Measurements from ENCODE around the gene PRKG1.

PRKG1 gene

DNA sequence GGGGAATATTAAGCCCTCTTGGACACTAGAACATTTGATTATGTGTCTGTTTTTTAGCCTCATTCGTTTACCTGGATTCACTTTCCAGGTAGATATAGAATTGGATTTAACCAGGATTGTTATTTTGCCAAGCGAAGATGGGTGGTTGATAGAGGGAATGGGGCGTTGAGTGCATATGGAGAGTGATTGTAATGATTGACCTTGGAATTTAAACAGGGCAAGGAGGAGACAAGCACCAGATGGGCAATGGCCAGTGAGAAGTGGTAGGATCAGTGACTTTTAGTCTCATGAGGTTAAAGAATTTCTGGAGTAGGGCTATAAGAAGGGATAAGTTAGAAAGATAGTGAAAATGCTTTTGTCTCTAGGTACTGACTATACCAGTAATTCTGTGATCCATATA is 836.3 kb downstream of the PRKG1 start:
- DNase-seq = no peak

DNA sequence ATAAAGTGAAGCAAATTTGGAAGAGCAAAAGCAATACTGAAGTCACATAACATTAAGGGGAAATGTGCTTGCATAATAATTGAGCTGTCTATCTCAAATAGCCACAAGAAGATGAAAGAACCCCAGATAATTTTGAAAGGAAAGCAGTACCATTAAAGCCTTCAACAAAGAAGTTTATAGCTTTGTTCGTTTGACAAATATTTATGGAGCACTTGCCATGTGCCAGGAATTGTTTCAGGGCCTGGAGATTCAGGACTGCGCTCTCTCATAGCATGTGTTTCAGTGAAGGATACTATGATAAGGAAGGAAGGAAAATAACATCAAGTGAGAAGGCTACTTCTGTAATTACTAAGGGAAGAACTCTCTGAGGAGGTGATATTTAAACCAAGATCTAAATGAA is 837.4 kb downstream of the PRKG1 start:
- DNase-seq = no peak

DNA sequence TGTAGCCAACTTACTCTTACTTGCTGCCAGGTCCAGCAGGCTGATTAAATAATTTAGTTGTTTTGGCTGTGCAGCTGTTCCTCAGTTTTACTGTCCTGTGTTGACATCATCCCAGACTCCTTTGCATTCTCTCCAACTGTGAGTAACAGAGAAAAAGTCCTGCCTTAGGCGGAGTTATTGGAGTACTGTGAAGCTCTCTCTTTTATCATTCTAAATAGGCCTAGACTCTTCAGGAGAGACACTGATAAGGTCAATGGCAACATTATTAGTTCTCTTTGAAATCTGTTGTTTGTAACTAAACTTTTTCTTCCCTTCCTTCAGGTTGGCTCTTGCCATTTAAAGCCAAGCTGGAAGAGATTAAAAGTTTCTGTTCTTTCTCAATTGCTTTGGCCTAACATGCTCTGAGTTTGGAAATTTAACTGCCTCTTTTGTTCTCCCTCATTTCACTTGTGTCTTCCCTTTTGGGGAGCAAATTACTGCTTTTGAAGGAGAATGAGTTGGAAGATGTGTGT is 840.8 kb downstream of the PRKG1 start:
- no peak for DNase-seq

DNA sequence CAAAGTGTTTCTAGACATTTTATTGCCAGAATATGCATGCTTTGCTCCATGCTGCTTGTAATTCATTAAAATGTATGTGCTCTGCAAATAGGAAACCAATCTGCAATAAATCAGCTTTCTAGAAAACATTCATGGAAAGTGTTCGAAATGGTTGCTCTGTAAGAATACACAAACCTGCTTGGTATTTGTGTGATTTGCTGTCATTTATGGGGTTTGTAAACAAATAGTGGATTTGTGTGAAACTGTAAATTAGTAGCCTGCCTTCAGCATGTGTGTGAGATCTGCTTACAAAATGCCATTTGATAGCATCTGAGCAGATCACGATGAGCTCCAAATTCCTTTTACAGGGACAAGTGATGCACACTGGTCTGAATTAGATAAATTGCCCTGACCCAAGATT is 844.2 kb downstream of the PRKG1 start:
- DNase-seq = no peak

DNA sequence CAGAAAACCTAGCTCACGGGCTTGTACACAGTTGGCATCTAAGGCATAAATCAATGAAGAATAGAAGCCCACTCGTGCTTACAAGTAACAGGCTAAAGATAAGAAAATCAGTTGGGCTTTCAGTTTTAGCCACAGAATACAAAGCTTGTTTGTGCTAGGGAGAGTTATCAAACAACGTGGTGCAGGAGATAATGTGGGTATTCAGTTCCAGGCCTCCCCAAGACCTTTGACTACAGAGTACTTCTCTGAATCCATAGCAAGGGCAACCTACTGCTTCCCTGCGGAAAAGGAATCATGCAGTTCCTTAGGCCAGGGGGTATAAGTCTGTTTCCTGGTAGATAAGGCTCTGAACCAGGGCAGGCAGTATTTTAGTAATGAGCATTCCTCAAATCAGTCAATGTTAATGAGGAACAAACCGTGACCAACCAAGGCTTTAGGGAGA is 844.6 kb downstream of the PRKG1 start:
- DNase-seq = no peak

DNA sequence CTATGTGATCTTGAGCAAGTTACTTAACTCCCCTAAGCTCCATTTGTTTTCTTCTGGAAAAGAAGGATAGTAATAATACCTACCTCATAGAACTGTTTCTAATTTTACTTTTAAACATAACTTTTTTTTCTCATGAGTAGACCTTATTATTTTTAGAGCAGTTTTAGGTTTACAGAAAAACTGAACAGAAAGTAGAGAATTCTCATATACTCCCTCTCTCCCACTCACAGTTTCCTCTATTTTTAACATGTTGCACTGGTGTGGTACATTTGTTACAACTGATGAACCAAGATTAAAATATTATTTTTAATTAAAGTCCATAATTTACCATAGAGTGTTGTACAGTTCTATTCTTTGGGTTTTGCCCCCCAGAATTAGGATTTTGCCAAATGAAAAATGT is 846.4 kb downstream of the PRKG1 start:
- DNase-seq = no peak

DNA sequence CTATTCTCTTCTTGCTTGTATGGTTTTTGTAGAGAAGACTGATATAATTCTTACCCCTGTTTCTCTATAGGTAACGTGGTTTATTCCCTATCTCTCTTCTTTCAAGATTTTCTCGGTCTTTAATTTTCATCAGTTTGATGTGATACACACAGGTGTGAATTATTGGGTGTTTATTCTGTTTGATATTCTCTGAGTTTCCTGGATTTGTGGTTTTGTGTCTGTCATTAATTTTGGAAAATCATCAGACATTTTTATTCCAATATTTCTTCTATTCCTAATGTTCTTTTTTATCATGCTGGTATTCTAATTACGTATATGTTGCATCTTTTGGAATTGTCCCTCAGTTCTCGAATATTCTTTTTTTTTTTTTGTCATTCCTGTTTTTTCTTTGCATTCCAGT is 850.1 kb downstream of the PRKG1 start:
- no peak for DNase-seq

DNA sequence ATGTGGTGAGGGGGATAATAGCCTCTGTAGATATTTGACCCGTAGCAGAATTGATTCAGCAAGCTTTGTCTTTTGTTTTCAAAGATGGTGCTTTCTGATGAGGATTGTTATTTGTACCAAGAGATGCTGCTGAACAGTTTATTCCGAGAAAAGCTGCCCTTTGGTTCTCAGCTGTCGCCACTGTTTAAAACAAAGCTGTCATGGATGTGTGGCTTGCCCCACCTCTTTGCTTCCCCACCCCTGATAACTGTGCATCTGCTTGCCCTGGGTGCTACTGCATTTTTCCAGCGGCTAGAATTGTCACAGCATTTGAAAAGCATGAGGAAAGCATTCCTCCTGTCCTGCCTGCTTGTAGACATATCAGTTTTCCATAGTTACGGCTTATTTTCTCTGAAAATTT is 852.0 kb downstream of the PRKG1 start:
- no peak for DNase-seq

DNA sequence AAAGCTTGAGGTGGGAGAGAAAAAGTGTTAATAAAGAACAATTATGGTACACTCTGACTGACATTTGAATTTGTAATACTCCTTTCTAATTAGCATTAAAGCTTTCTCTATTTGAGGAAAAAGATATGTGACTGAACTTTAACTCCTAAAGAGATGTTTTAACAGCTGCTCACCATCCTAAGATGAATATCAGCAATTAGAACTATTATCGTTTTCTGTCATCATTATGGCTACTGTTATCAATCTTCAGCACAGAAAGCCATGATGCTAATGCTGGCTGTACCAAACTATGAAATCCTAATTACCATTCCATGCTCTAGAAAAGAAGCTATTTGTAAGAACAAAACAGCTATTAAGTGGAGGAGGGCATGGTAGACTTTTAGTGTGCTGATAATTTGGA is 853.9 kb downstream of the PRKG1 start:
- no peak for DNase-seq

DNA sequence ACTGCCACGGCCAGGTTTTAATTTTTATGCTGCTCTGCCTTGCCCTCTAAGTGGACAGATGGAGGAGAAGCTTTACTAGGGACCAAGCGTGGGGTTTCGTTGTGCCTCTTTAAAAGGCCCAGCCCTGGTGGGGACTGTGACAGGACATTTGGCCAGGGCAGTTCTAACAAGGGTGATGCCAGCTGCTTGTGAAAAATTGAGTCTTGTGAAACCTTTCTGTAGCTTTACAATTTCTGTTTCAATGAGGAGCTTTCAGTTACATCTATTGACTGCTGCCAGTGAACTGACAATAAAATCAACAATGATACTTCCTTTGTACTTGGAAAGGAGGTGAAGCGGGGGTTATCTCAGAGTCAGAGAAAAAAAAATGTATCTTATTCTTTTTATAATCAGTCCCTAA is 858.2 kb downstream of the PRKG1 start:
- DNase-seq = no peak

DNA sequence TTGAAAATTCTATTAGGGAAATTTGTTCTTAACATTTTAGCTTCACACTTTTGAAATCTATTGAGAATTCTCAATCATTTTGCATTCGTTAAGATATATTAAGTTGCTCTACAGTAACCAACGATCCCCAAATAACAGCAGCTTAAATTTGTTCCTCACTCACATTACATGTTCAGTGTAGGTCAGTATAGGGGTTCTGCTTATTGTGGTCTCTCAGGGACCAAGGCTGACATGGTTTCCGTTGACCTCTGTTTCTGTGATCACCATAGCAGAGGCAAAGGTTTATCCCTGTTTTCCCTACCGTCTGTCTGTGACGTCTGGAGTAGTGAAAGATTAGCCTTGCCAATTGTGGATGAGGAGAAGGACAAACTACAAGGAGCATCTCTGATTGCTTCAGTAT is 860.1 kb downstream of the PRKG1 start:
- DNase-seq = no peak

DNA sequence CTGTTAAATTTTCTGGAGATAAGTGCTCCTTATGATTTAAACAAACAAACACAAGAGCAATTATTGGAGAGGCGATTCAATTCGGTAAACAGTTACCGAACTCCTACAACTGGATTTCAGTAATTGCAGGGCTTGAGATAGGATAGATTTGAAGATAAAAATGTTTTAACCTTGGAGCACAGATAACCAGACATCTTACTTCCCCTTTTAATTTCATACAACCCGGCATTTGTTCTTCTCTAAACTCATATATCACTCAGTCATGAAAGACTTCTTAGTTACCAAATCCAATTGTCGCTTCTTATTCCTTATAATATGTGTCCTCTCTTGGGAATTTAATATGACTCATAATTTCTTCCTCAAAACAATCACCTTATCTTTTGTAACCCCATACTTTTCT is 861.1 kb downstream of the PRKG1 start:
- DNase-seq = no peak

DNA sequence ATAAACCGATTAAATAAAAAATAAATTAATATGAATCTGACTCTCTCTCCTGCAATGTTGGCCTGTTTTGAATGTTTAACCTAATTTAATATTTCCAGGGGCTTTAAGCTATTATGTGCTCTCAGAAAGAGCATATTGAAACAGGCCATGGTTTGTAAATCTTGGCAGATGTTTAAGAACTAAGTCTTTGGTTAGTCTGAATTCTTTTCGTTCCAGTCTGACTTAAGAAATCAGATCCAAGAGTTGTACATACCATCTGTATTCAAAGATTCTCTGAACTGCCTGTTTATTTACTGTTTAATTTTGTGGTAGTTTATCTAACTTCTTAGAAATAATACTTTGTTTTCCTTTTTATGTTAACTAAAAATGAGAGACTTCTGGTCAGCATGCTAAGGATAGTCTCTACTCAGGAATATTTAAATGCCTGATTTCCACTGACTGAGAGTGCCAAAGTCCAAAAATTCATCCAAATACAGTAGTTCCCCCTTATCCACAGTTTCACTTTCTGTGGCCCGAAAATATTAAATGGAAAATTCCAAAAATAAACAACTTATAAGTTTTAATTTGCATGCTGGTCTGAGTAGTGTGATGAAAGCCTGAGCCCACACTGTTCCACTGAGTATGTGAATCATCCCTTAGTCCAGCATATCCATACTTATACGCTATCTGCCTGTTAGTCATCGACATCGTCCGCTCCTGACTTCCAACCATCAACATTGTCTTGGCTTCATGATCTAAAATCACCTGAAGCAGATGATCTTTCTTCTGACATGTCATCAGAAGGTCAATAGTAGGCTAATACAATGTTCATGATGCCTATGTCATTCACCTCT is 863.2 kb downstream of the PRKG1 start:
- no peak for DNase-seq

DNA sequence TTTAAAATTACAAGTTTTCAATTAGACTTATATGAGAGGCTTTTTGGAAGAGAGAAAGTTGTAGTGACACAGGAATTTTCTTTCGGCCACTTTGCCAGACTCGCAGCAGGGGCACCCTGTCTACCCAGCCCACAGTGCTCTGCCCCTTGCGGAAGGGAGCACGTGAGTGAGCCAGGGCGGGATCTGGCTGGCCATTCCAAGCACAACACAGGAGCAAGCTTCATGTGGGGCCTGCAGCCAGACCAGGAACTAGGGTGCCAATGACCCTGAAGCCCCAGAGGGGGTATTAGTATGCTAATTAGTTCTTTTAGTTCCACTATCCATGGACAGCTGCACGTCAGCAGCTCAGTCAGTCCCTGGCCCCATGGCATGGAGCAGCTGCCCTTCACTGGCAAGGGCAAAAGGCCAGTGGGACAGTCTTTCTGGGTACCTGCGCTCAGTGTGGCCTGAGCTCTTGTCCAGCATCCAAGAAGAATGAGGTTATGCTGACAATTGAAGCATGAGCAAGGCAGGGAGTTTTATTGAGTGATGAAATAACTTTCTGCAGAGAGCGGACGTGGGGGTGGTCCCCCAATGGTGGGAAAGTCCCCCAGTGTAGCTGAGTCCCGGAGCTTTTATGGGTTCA is 876.2 kb downstream of the PRKG1 start:
- DNase-seq = no peak

DNA sequence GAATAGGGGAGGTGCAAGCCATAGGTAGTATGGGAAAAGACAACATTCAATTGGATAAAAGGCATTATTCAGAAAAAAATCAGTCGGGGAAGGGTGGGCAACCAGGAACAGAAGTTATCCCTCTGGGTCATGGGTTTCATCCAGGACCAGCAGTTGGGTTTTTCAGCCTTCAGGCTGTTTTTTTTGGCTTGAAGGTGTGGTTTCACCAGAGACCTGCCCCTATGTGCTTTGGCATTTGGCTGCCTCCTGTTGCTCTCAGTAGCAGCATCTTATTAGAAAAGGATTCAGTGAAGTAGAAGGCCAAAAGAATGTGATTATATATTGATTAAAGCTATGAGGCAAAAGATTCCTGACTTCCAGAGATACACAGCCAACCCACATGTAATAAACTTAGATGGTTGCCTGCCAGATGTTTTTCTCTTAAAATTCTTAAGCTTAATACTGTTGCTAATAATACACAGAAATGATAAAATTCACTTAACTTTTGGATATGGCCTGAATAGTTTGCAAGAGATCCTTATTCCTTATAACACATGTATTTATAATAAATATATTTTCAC is 876.8 kb downstream of the PRKG1 start:
- no peak for DNase-seq

DNA sequence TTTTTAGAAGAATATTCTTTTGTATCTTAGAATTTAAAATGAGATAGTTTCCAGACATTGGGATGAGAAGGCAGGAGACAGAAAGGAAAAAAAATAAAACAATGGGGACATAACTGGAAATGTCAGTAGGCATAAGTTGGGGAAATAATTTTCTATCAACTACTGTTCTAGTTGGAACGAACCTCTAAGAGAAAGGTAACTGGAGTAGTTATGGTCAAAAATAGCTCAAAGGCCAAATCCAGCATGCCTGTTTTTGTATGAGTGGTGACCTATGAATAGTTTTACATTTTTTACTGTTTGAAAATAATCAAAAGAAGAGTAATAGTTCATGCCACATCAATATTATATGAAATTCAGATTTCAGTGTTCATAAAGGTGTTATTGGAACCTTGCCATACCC is 877.3 kb downstream of the PRKG1 start:
- DNase-seq = no peak

DNA sequence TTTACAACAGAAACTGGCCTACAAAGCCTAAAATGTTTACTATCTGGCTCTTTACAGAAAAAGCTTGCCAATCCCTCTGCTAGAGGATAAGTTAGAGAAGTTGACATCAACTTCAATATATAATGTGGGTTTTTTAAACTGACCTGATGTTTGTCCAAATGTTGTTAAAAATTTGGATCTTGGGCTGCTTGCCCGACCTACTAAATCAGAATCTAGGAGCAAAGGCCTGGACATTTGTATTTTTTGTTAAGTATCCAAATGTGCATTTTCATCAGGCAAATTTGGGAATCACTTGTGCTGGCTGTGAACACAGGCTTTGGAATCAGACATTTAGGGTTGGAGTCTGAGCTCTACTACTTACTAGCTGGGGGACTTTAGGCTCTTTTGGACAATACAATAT is 877.8 kb downstream of the PRKG1 start:
- no peak for DNase-seq

DNA sequence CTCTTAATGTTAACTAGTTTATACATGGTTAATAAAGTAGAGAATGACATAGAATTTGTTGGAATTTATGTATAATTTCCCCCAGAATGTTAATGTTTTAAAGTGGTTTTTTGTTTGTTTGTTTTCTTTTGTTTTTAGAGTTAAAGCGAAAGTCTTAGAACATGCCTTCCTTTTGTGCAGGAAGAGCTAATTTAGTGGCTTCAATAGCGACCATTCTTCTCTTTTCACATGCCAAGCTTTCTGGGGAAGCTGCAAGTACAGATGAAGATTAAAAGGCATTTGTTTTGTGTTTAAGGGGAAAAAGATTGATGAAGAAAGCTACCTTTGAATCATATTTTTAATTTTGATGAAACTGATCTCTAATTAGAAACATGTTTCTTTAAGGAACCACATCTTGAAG is 881.4 kb downstream of the PRKG1 start:
- DNase-seq = no peak

DNA sequence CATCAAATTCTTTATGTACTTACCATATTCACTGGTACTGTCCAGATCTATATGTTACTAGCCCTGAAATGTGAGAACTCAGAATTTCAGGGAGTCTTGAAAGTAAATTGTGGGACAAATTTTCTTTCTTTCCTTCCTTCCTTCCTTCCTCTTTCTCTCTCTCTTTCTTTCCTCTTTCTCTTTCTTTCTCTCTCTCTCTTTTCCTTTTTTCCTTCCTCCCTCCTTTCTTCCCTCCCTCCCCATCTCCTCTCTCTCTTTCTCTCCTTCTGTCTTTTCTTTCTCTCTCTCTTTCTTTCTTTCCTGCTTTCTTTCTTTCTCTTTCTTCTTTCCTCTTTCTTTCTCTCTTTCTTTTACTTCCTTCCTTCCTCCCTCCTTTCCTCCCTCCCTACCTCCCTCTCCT is 882.5 kb downstream of the PRKG1 start:
- no peak for DNase-seq

DNA sequence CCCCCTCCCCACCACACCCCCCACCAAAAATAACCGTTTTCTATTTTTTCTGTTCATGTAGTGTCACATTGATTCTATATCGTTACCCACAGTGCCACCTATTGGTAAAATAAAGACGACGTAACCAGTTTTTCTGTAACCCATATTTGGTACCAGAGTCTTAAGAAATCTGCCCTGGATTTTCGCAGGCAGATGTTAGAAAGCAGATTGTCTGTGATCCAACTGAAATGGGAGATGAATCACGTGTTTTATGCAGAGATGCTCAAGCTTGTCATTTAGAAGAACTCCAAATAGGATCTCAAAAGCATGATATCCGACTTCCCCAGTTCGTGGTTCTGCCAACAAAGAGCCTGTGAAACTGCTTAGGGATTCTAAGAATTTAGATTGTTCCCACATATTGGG is 886.2 kb downstream of the PRKG1 start:
- DNase-seq = no peak

DNA sequence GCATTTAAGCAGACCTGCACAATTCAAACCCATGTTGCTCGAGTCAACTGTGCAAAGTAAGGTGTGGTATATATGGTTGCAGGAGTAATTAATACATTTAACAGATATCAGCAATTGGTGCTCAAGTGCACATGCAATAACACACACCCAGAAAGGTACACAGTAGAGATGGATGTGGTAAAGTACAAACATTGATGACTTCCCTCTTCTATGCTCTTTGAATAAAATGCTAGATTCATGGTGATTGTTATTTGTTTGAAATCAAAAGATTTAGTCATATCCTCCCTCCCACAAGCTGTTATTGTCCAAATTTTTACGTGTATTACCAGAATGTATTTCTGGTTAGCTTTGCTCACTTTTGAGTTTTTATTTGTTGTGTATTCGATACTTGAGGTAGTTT is 887.1 kb downstream of the PRKG1 start:
- DNase-seq = no peak

DNA sequence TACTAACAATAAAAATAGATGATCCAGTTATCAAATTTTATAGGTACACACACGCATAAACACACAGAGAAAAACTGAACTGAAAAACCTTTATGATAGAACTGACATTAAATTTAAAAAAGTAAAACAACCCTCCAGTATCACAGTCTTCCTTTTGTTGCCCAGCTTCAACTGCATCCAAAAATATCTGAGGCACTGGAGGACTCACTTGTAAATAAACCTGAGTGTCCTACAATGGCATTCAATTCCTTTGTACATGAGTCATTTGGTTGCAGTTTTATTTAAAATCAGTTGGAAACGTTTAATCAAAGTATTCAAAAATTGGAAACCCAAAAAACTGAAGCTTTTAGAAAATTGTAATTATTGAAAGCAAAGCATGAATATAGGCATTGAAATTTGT is 890.3 kb downstream of the PRKG1 start:
- no peak for DNase-seq

DNA sequence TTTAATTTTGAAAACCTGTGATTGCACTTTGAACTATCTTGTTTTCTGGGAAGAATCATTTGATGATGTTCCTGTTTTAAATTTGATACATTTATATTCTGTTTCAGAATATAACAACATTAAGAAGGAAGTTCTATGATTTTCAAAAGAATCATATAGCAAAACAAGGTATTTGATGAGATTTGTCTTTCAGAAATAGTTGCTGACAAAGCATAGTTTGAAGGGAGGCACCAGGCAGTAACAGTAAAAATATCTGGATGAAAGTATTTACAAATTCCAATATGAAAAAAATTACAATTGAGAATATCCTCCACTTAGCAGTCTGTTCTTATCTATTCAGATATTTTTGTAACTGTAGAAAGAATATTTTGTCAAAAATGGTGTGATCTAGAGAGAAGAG is 891.2 kb downstream of the PRKG1 start:
- DNase-seq = no peak

DNA sequence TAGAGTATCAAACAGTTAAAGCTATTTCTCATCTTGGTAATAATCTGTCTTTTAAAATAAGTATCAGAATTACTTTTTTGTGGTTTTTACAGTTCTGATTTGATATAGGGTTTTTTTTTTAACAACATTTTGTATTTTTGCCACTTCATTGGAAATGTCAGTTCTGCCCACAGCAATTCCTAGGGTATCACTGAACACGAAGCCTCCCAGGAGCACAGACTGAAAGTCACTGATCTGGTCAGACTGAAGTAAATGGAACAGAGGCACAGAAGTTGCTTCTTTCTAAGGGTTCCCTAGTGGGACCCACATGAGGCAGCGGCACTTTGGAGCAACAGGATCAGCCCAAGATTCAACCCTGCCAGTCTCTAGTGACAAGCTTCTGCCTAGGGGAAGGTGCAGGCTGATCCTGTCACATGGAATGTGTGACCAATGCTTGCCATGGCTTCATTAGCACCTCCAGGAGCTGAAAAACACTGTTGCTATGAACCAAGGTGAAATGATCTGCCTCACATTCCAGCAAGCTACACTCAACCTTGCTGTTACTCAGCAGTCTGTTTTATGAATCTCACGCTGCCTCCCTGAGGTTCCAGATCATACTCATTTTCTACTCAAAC is 898.6 kb downstream of the PRKG1 start:
- DNase-seq = no peak
